Stomach (tissue), 9 donors: ENCODE data around the gene BPI. TPM values are rescaled to one million over a fixed set of nuclear protein-coding genes. Genes with fewer than 3 reads are reported as not detected.

Experiments
- DNase-seq, 2 donors: peaks; one replicate each; pipeline versions ENCODE4 v3.0.0 to v3.0.0-alpha.2; 2013 to 2019
- H3K27ac ChIP-seq, 5 donors: fragments of 200-600 bp in 4 of 5; sonication (generic) in 4 of 5; one replicate each; pipeline ENCODE4 v1.5.1; 2013 to 2019; ENCODE audit warnings: mild to moderate bottlenecking in 1 of 5, moderate library complexity in 1 of 5
- H3K27me3 ChIP-seq, 3 donors: fragments of 200-600 bp; sonication (generic); one replicate each; pipeline ENCODE4 v1.5.1; 2017 to 2019; ENCODE audit warnings: mixed run types in 1 of 3
- H3K36me3 ChIP-seq, 4 donors: fragments of 200-600 bp; sonication (generic); 1 replicate in 3 of 4; 2 replicates in 1 of 4; pipeline ENCODE4 v1.5.1; 2016 to 2019
- H3K4me1 ChIP-seq, 4 donors: fragments of 200-600 bp; sonication (generic); one replicate each; pipeline ENCODE4 v1.5.1; 2016 to 2019
- H3K4me3 ChIP-seq, 4 donors: fragments of 200-600 bp; sonication (generic) in 3 of 4; one replicate each; pipeline ENCODE4 v1.5.1; 2016 to 2019; ENCODE audit warnings: mild to moderate bottlenecking in 1 of 4
- H3K9me3 ChIP-seq, 4 donors: fragments of 200-600 bp; sonication (generic); one replicate each; pipeline ENCODE4 v1.5.1; 2016 to 2019
- CTCF ChIP-seq, 7 experiments: fragments of 450-650 bp in 4 of 7; fragments of 200-600 bp in 3 of 7; sonication (generic) in 3 of 7; IDR thresholded peaks; one replicate each; pipeline ENCODE4 v1.5.1; 2016 to 2019; ENCODE audit warnings: antibody characterized with exemption in 7 of 7, control low read depth in 2 of 7, mild to moderate bottlenecking in 1 of 7
- EP300 ChIP-seq: sonication (generic); formaldehyde crosslinking; IDR thresholded peaks from one replicate; pipeline ENCODE4 v1.6.1; 2017; ENCODE audit warnings: antibody characterized with exemption
- POLR2A ChIP-seq, 4 donors: fragments of 450-650 bp; IDR thresholded peaks; one replicate each; pipeline ENCODE4 v1.6.1; 2016; ENCODE audit warnings: antibody characterized with exemption in 4 of 4, control low read depth in 2 of 4, mild to moderate bottlenecking in 1 of 4, moderate library complexity in 1 of 4
- POLR2AphosphoS5 ChIP-seq, 3 donors: sonication (generic); formaldehyde crosslinking; IDR thresholded peaks; one replicate each; pipeline ENCODE4 v1.6.1; 2016; ENCODE audit warnings: antibody characterized with exemption in 3 of 3
- WGBS, 5 donors: extraction: QIAGEN DNeasy Blood & Tissue Kit in 3 of 5; methylation state at CpG; one replicate each; pipeline versions ENCODE4 v1.1.5 to v1.1.7; 2013 to 2018; 5-methylcytosine and 5-hydroxymethylcytosine counted together
- intact Hi-C: fragments of 100-400 bp; cut with DNase I; formaldehyde crosslinking; loops from one replicate; pipeline ENCODE4 v1.15.1; 2023; ENCODE audit warnings: low total_unique reads
- polyA plus RNA-seq, 3 donors: library from polyadenylated mRNA; stranded (reverse); fragments of 200-250 nt; gene quantifications; one replicate each; pipeline ENCODE4 v1.2.3, GENCODE V29; 2013
- total RNA-seq, 5 donors: library from RNA; depleted of rRNA; stranded (reverse); fragments of >200 nt; gene quantifications; one replicate each; pipeline versions ENCODE4 v1.1.0 to v1.2.3, GENCODE V29; 2014 to 2016
- donor health status: healthy with polysubstance abuse.
- donor health status: Bipolar disorder and iron deficiency.
- donor health status: healthy.

The BPI gene
- total and polyA plus RNA-seq, 8 donors, result 0.13 to 4.8 (median 0.86) TPM; not detected in 4

- Histone ChIP-seq H3K4me1 (peaks cover 9 to 38% (median 23%) of the 10 kb centered on the region in 4 donors), H3K4me3 (no peak overlapping the region), H3K9me3 (no peaks in the 10 kb centered on the region), H3K36me3 (no peaks in the 10 kb centered on the region), H3K27ac (peak overlapping the region in 3 of 5 donors; percentile 31 to 63 (median 43)), H3K27me3 (peaks cover 0 to 36% (median 22%) of the 10 kb centered on the region in 3 donors)
- 66 to 80% (median 68%) methylated on average over 2 of the region's 2 CpGs for WGBS, 5 donors
- TF ChIP-seq CTCF (IDR thresholded peaks at IDR 0.05), result no peak
- TF ChIP-seq POLR2AphosphoS5 (IDR thresholded peaks at IDR 0.05), result no peak
- no peak for TF ChIP-seq POLR2A (IDR thresholded peaks at IDR 0.05)
- no peak for TF ChIP-seq EP300
- intact Hi-C loops, result no loop called here
- DNase-seq, result no peak
Observed at GRCh38 chr20:38256966-38257365, 47.0 kb upstream of the BPI start.

GRCh38 chr20:38258545-38259215 lies 45.3 kb upstream of the BPI start:
- no peak for DNase-seq
- TF ChIP-seq CTCF (IDR thresholded peaks at IDR 0.05) (no peak), POLR2AphosphoS5 (IDR thresholded peaks at IDR 0.05) (no peak), POLR2A (IDR thresholded peaks at IDR 0.05) (no peak), EP300 (no peak)
- no peaks in the 10 kb centered on the region for H3K36me3 ChIP-seq
- peak overlapping the region in 1 of 4 donors; percentile 7 for H3K4me3 ChIP-seq
- intact Hi-C loops, result no loop called here
- H3K27me3 ChIP-seq, result peaks cover 0 to 38% (median 24%) of the 10 kb centered on the region in 3 donors
- WGBS, 5 donors, result 81 to 94% (median 87%) methylated on average over 7 of the region's 7 CpGs
- H3K27ac ChIP-seq, result peak overlapping the region in 2 of 5 donors; percentile 84 to 89
- H3K9me3 ChIP-seq, result no peaks in the 10 kb centered on the region
- peaks cover 9 to 22% (median 20%) of the 10 kb centered on the region in 4 donors for H3K4me1 ChIP-seq

GRCh38 chr20:38260025-38260377 lies 44.0 kb upstream of the BPI start:
- Histone ChIP-seq H3K27me3 (peaks cover 0 to 38% (median 24%) of the 10 kb centered on the region in 3 donors), H3K9me3 (no peaks in the 10 kb centered on the region), H3K4me3 (peak overlapping the region; percentile 40 to 47 (median 41)), H3K27ac (peak overlapping the region; percentile 61 to 89 (median 84)), H3K4me1 (peaks cover 9 to 20% (median 15%) of the 10 kb centered on the region in 4 donors), H3K36me3 (no peaks in the 10 kb centered on the region)
- TF ChIP-seq CTCF (IDR thresholded peaks at IDR 0.05) (no peak), POLR2A (IDR thresholded peaks at IDR 0.05) (no peak), EP300 (no peak), POLR2AphosphoS5 (IDR thresholded peaks at IDR 0.05) (no peak)
- 9 to 15% (median 15%) methylated on average over 5 of the region's 5 CpGs for WGBS, 5 donors
- intact Hi-C loops, result no loop called here
- no peak for DNase-seq

GRCh38 chr20:38260378-38261053 lies 43.4 kb upstream of the BPI start, which contains the start of gene KIAA1755:
Gene KIAA1755 (minus strand): TSS chr20:38260735. CDS start chr20:38260500, 235 bp downstream.
- H3K4me1 ChIP-seq, result peaks cover 9 to 18% (median 14%) of the 10 kb centered on the region in 4 donors
- no peaks in the 10 kb centered on the region for H3K36me3 ChIP-seq
- peaks cover 0 to 2% (median 0%) of the 10 kb centered on the region in 4 donors for H3K9me3 ChIP-seq
- DNase-seq, result peak in 1 of 2 donors; percentile 46
- peaks cover 0 to 38% (median 24%) of the 10 kb centered on the region in 3 donors for H3K27me3 ChIP-seq
- intact Hi-C loops, result no loop called here
- peak within 1 kb of the TSS; percentile 40 to 47 (median 41) for H3K4me3 ChIP-seq
- 4 to 8% (median 6%) methylated on average over 19 to 53 of the region's 65 CpGs for WGBS, 5 donors
- TF ChIP-seq CTCF (IDR thresholded peaks at IDR 0.05) (no peak), POLR2A (IDR thresholded peaks at IDR 0.05) (no peak), POLR2AphosphoS5 (IDR thresholded peaks at IDR 0.05) (no peak), EP300 (no peak)
- peak within 1 kb of the TSS; percentile 61 to 89 (median 84) for H3K27ac ChIP-seq
